Astrocyte (in vitro differentiated cells and primary cell): ENCODE data around the gene MDP1.

ENCODE experiments used
- EZH2 ChIP-seq: IDR thresholded peaks from 2 replicates; pipeline ENCODE4 v1.6.1; 2012; ENCODE audit warnings: mild to moderate bottlenecking, low read length, inconsistent platforms; ENCODE audit not compliant: insufficient read depth
- TF ChIP-seq, protein P1 (sequence below): IDR thresholded peaks from 2 replicates; pipeline ENCODE4 v1.5.1; 2011; ENCODE audit warnings: low read depth, mild to moderate bottlenecking, inconsistent platforms, low read length, moderate library complexity; ENCODE audit not compliant: insufficient read depth

GRCh38 chr14:24178399-24179178, 37.3 kb downstream of the MDP1 start:
- no peak for TF ChIP-seq EZH2
- TF ChIP-seq, protein P1, sequence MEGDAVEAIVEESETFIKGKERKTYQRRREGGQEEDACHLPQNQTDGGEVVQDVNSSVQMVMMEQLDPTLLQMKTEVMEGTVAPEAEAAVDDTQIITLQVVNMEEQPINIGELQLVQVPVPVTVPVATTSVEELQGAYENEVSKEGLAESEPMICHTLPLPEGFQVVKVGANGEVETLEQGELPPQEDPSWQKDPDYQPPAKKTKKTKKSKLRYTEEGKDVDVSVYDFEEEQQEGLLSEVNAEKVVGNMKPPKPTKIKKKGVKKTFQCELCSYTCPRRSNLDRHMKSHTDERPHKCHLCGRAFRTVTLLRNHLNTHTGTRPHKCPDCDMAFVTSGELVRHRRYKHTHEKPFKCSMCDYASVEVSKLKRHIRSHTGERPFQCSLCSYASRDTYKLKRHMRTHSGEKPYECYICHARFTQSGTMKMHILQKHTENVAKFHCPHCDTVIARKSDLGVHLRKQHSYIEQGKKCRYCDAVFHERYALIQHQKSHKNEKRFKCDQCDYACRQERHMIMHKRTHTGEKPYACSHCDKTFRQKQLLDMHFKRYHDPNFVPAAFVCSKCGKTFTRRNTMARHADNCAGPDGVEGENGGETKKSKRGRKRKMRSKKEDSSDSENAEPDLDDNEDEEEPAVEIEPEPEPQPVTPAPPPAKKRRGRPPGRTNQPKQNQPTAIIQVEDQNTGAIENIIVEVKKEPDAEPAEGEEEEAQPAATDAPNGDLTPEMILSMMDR: no peak
